ENCODE measurements around the gene PRMT1. TPM values are rescaled to one million over a fixed set of nuclear protein-coding genes. Genes with fewer than 3 reads are reported as not detected.
A peak's percentile ranks its signal among the peaks of the same experiment; 100 is the strongest.

PRMT1 gene
- total and polyA plus RNA-seq, 2 of the 13 experiments (the other 11 are each of a cell fraction or from before 2014, with no cell fraction given): 324 to 374 TPM

DNA sequence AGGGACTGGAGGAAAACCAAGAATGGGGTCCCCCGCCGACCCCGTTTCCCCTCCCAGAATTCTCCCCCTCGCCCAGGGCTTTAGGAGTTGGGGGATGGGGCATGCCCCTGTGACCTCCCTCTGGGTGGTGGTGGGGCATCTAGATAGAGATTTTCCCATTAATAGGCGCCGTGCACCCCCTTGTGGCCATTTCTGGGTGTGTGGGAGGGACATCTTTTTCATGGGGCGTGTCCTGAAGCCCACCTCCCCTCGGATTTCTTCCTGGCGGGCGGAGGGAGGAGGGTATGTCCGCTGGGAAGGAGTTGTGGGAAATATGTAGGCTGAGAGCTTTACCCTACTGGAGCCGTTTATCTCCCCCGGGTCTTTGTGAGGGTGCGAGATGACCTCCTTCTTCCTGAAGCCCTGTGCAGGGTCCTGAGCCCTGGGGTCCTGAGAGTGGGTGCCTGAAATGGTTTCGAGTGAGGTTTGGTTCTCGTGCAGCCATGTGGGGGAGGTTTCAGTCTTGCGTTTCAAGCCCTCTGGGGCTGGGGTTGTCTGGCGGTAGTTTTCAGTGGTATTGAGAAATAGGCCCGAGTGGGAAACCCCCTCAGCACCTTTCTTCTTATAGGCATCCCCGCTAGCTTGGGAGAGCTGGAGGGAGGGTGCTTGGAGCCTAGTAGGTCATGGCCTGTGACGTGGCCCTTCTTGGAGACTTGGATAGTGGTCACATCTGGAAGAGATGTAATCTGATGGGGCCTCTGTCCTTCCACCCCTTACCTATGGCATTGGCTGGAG is 1.0 kb downstream of the PRMT1 start:
- H2AFZ ChIP-seq (ENCODE audit: low read length): no peak overlapping the region
- H3K4me3 ChIP-seq (replicated peaks in 1 of 3; ENCODE audit: insufficient read depth in 1 of 3, low read depth in 2 of 3, low read length in 3 of 3): peak overlapping the region; percentile 92 to 99 (median 99)
- FAIRE-seq (no peak), DNase-seq (ENCODE audit: low spot score) (peak; percentile 74), ATAC-seq (peak; percentile 30)
- in situ Hi-C loops (cut with HindIII; ENCODE audit: extremely low pct_ligation_motif_present, low pct_unique_long_range_greater_than_20kb) (loop anchor here (10.0 kb wide), 1 partner anchor 83 kb away; the partner anchor contains the start of gene PRR12), intact Hi-C loops (cut with micrococcal nuclease; ENCODE audit: unreplicated experiment) (loop anchor here (2.0 to 5.0 kb wide), 2 partner anchors 36 to 97 kb away; partner anchors contain the start of genes NOSIP, PRRG2, RRAS and SCAF1)
- H4K20me1 ChIP-seq (ENCODE audit: insufficient read depth, low read length): peaks cover 37% of the 10 kb centered on the region
- WGBS (ENCODE audit: low lambda C conversion rate): 4% methylated on average over 16 of the region's 21 CpGs
- H3K36me3 ChIP-seq (replicated peaks in 1 of 2; ENCODE audit: control insufficient read depth in 1 of 2, insufficient read depth in 2 of 2, low read length in 2 of 2): peaks cover 4 to 24% of the 10 kb centered on the region in 2 experiments
- peaks cover 39% of the 10 kb centered on the region for H3K4me1 ChIP-seq (ENCODE audit: insufficient read depth, low read length)
- no TSS peak for BruUV-seq (replicated peaks)
- ChIA-PET POLR2A (interaction anchor here (0.6 to 3.8 kb wide), 5 partner anchors 13 to 190 kb away, joined by 3 to 77 read pairs (median 4); partner anchors contain the start of genes BCL2L12, IRF3, RRAS and SCAF1), CTCF (ENCODE audit: low intra/inter-chr PET ratio, low total read pairs) (interaction anchor here (1.7 kb wide), 1 partner anchor 108 kb away, joined by 5 read pairs; no protein-coding TSS in a partner anchor)
- peak overlapping the region; percentile 95 for H3K9ac ChIP-seq (ENCODE audit: insufficient read depth, low read depth, low read length)
- peaks cover 41% of the 10 kb centered on the region for H3K79me2 ChIP-seq (ENCODE audit: insufficient read depth, low read length)
- peak overlapping the region; percentile 89 for H3K27ac ChIP-seq (ENCODE audit: extremely low read length, insufficient read depth, low read length)
- no peaks in the 10 kb centered on the region for H3K9me3 ChIP-seq (ENCODE audit: low read length)
- H3K4me2 ChIP-seq (ENCODE audit: low read depth, low read length): peak overlapping the region; percentile 86
- no peaks in the 10 kb centered on the region for H3K27me3 ChIP-seq (ENCODE audit: control insufficient read depth in 1 of 2, insufficient read depth in 2 of 2, low read length in 2 of 2)
- TF ChIP-seq ZNF709 (CRISPR knock-in tag; IDR thresholded peaks at IDR 0.05) (no peak), SMC3 (IDR thresholded peaks at IDR 0.05; ENCODE audit: low read length) (0 out of 2 replicates have a peak, but pooled peaks have one; percentile 16), CREB1 (IDR thresholded peaks at IDR 0.05) (peak; percentile 37; the same call in 1 of the 2 replicates), CREB1 (CRISPR knock-in tag; IDR thresholded peaks at IDR 0.05) (no peak), RAD21 (CRISPR knock-in tag; IDR thresholded peaks at IDR 0.05) (peak; percentile 29; the same call in 1 of the 2 replicates), TAF1 (CRISPR knock-in tag; IDR thresholded peaks at IDR 0.05) (no peak), TMF1 (CRISPR knock-in tag; IDR thresholded peaks at IDR 0.05; ENCODE audit: low read depth) (no peak), ZBTB7A (CRISPR knock-in tag; IDR thresholded peaks at IDR 0.05) (peak; percentile 30; the same call in 1 of the 2 replicates), ZNF563 (CRISPR knock-in tag; IDR thresholded peaks at IDR 0.05) (no peak), POLR2AphosphoS2 (IDR thresholded peaks at IDR 0.05; ENCODE audit: low read depth, low read length) (no peak), SP1 (IDR thresholded peaks at IDR 0.05) (no peak), SP1 (CRISPR knock-in tag; IDR thresholded peaks at IDR 0.05) (peak; percentile 34; the same call in 1 of the 2 replicates), ZNF30 (CRISPR knock-in tag; IDR thresholded peaks at IDR 0.05) (no peak), SRSF1 (optimal IDR thresholded peaks at IDR 0.05; ENCODE audit: low read depth, low read length) (no peak), TAF15 (IDR thresholded peaks at IDR 0.05; ENCODE audit: low read depth, low read length, poor library complexity, severe bottlenecking) (no peak), ZNF766 (CRISPR knock-in tag; IDR thresholded peaks at IDR 0.05; ENCODE audit: borderline replicate concordance) (no peak), NR2F6 (IDR thresholded peaks at IDR 0.05) (peak; percentile 90), NR2F6 (CRISPR knock-in tag; IDR thresholded peaks at IDR 0.05) (peak; percentile 68), ZNF607 (CRISPR knock-in tag; IDR thresholded peaks at IDR 0.05; ENCODE audit: borderline replicate concordance) (no peak), POLR2AphosphoS5 (IDR thresholded peaks at IDR 0.05; ENCODE audit: low read depth, low read length) (no peak), GATAD2A (CRISPR knock-in tag; IDR thresholded peaks at IDR 0.05) (0 out of 2 replicates have a peak, but pooled peaks have one; percentile 33), ZNF501 (CRISPR knock-in tag; IDR thresholded peaks at IDR 0.05) (no peak), GFI1 (CRISPR knock-in tag; IDR thresholded peaks at IDR 0.05; ENCODE audit: borderline replicate concordance) (0 out of 2 replicates have a peak, but pooled peaks have one; percentile 20), XRCC5 (optimal IDR thresholded peaks at IDR 0.05; ENCODE audit: low read length) (peak; percentile 72)
- TF ChIP-seq, protein P1, sequence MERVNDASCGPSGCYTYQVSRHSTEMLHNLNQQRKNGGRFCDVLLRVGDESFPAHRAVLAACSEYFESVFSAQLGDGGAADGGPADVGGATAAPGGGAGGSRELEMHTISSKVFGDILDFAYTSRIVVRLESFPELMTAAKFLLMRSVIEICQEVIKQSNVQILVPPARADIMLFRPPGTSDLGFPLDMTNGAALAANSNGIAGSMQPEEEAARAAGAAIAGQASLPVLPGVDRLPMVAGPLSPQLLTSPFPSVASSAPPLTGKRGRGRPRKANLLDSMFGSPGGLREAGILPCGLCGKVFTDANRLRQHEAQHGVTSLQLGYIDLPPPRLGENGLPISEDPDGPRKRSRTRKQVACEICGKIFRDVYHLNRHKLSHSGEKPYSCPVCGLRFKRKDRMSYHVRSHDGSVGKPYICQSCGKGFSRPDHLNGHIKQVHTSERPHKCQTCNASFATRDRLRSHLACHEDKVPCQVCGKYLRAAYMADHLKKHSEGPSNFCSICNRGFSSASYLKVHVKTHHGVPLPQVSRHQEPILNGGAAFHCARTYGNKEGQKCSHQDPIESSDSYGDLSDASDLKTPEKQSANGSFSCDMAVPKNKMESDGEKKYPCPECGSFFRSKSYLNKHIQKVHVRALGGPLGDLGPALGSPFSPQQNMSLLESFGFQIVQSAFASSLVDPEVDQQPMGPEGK (CRISPR knock-in tag; IDR thresholded peaks at IDR 0.05): peak; percentile 68
- TF ChIP-seq, protein P2, sequence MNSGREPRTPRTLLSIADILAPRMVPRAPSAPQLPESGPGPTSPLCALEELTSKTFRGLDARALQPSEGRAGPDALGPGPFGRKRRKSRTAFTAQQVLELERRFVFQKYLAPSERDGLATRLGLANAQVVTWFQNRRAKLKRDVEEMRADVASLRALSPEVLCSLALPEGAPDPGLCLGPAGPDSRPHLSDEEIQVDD (CRISPR knock-in tag; IDR thresholded peaks at IDR 0.05; ENCODE audit: borderline replicate concordance): no peak

Measured in HepG2 (cell line).